Stimulated activated CD8-positive, alpha-beta memory T cell treated with anti-CD3 and anti-CD28 coated beads, Interleukin-4, amount 100 ng/mL, for 4 hours (primary cell): Measurements from ENCODE around the gene AXDND1.
"Not testable (repeated sequence)": the region's sequence is repeated elsewhere in the genome, so short reads cannot be mapped to it uniquely, and the experiment has no call there.

Experiments used
- DNase-seq, 2 donors: peaks; one replicate each; pipeline ENCODE4 v3.0.0-alpha.2; 2020; ENCODE audit warnings: low read depth in 2 of 2, low spot score in 1 of 2

The AXDND1 gene

DNA sequence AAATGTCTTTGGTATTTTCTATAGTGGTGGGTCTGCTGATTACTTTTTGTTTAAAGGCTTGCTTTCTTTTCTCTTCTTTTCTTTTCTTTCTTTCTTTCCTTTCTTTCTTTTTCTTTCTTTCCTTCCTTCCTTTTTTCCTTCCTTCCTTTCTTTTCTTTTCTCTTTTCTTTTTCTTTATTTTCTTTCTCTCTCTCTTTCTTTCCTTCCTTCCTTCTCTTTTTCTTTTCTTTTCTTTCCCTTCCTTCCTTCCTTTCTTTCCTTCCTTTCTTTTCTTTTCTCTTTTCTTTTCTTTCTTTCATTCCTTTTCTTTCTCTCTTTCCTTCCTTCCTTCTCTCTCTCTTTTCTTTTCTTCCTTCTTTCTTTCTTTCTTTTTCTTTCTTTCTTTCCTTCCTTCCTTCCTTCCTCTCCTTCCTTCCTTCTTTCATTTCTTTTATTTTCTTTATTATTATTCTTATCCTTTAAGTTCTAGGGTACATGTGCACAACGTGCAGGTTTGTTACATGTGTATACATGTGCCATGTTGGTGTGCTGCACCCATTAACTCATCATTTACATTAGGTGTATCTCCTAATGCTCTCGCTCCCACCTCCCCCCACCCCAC, 93.9 kb downstream of the AXDND1 start:
- not testable (repeated sequence) for DNase-seq

DNA sequence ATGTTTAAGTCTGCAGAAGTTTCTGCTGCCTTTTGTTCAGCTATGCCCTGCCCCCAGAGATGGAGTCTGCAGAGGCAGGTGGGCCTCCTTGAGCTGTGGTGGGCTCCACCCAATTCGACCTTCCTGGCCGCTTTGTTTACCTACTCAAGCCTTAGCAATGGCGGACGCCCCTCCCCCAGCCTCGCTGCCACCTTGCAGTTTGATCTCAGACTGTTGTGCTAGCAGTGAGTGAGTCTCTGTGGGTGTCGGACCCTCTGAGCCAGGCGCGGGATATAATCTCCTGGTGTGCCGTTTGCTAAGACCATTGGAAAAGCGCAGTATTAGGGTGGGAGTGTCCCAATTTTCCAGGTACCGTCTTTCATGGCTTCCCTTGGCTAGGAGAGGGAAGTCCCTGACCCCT, 99.9 kb downstream of the AXDND1 start:
- DNase-seq, result not testable (repeated sequence)

DNA sequence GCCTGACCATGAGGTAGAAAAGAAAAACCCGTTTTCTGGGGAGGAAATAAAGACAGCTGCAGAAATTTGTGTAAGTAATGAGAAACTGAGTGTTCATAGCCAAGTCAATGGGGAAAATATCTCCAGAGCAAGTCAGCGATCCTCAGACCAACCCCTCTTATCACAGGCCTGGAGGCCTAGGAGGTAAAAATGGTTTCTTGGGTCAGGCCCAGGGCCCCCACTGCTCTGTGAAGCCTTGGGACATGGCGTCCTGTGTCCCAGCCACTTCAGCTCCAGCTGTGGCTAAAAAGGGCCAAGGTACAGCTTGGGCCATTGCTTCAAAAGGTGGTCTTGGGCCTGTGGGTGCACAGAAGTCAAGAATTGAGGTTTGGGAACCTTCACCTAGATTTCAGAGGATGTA, 108.9 kb downstream of the AXDND1 start:
- DNase-seq, result no peak

DNA sequence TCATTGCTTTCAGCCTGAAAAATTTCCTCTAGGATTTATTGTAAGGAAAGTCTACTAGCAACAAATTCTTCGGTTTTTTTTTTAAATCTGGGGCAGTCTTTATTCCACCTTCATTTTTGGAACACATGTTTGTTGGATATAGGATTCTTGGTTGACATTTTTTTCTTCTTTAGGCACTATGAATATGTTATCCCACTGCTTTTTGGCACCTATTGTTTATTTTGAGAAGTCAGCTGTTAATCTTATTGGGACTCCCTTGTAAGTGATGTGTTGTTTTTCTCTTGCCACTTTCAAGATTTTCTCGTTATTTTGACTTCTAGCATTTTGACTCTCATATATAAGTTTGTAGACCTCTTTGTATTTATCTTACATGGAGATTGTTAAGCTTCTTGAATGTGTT, 110.7 kb downstream of the AXDND1 start:
- no peak for DNase-seq

DNA sequence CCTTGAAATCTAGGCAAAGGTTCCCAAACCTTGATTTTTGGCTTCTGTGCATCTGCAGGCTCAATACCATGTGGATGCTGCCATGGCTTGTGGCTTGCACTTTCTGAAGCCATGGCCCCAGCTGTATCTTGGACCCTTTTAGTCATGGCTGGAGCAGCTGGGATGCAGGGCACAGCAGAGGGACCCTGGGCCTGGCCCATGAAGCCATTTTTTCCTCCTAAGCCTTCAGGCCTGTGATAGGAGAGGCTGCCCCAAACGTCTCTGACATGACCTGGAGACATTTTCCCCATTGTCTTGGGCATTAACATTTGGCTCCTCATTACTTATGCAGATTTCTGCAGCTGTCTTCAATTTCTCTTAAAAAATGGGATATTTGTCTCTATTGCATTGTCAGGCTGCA, 112.6 kb downstream of the AXDND1 start:
- no peak for DNase-seq

DNA sequence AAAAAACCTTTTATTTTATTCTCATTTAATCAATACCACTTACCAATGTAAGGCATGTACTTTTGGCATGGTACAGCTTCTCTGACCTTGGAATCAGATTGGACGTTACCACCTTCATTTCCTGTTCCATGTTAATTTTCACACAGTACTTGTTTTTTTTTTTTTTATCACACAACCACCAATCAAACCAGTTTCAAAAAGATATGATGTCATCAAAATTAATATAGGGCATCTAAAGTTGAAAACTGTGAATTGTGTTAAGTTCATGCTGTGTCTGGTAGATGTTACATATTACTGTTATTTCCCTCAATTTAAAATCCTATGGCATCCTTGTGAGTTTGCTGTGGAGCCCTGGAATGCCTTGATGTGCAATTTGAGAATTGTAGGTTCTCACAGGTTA, 124.8 kb downstream of the AXDND1 start:
- DNase-seq, result no peak

DNA sequence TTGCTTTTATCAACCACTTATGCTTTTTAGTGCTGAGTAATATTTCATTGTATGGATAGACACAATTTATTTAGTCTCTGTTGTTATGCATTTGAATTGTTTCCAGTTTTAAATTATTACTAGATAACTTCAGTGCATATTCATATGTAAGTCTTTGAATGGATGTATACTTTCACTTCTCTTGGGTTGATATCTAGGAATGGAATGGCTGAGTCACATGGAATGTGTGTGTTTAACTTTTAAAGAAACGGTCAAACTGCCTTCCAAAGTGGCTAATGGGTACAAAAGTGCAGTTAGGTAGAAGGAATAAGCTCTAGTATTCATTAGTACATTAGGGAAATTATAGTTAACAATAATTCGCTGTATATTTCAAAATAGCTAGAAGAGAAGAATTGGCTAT, 127.6 kb downstream of the AXDND1 start:
- no peak for DNase-seq

DNA sequence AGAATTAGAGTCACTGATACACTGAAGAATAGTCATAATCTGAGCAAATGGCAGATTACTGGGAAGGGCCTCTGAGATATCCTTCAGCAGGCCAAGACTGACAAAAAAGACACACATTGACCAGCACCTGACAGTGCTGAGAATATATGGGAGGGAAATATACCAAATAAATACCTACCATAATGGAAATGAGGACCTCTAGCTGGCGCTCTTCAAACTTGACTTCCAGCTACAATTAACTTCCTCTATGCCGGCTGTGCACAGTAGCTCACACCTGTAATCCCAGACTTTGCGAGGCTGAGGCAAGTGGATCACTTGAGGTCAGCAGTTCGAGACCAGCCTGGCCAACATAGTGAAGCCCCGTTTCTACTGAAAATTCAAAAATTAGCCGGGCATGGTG, 140.4 kb downstream of the AXDND1 start:
- no peak for DNase-seq

DNA sequence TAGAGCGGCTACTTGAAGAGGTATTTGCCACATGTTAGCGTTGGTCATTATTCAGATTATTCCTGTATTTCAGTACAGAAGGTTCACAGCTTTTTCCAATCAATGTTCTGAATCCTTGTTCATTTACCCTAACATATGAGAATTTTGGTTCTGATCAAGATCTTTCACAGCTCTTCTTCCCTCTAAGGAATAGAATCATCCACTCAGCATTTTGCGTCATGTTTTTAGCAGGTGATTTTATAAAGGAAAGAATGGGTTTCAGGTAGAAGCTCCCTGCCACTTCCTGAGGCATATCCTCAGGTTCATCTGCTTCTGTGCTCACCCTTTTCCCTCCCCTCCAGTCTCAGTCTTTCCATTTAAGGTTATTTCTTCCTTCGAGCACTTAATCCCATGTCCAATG, 143.6 kb downstream of the AXDND1 start:
- DNase-seq, result no peak

DNA sequence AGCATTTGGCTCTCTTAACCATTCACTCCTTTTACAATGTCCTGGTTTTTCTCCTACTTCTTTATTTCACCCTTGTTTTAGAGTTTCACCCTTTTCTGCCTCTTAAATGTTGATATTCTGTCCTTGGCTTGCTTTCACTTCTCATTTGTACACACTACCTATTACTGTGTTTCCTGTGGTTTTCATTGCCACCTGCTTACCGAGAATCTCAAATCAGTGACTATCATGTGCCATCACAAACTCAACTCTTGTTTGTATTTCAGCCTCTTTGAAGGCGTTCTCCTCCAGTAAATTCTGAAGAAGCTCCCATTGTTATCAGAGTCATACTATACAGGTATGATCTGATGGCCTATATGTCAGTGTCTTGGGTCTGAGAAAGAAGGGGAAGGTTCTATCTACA, 144.3 kb downstream of the AXDND1 start:
- DNase-seq, result no peak

DNA sequence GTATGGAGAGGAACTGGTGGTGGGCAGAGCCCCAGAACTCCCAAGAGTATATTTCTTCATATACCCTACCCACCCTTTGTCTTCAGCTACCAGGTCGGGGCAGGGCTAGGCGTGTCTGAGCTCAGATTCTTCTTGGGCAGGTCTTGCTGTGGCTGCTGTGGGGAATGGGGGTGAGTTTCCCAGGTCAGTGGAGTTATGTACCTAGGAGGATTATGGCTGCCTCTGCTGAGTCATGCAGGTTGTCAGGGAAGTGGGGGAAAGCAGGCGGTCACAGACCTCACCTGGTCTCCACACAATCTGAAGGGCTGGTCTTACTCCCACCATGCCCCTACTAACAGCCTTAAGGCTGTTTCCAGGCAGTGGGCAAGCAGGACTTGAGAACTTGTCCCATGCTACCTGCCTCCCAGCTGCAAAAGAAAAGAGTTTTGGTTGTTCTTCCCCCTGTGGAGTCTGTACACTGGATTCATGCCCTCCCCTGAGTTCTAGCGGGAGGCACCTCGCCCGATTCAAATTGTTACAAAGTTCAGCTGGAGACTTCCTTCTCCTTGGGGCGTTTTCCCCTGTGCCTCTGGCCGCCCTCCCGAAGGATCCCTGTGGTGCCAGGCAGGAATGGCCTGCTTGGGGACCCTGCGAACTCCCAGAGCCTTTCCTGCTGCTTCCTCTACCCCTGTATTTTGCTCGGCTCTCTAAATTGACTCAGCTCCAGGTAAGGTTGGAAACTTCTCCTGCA, 151.4 kb downstream of the AXDND1 start:
- DNase-seq, result no peak

DNA sequence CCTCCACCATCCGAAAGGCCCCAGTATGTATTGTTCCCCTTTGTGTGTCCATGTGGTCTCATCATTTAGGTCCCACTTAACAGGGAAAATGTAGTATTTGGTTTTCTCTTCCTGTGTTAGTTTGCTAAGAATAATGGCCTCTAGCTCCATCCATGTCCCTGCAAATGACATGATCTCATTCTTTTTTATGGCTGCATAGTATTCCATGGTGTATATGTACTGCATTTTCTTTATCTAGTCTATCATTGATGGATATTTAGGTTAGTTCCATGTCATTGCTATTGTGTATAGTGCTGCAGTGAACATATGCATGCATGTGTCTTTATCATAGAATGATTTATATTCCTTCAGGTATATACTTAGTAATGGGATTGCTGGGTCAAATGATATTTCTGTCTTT, 152.8 kb downstream of the AXDND1 start:
- DNase-seq, result not testable (repeated sequence)

DNA sequence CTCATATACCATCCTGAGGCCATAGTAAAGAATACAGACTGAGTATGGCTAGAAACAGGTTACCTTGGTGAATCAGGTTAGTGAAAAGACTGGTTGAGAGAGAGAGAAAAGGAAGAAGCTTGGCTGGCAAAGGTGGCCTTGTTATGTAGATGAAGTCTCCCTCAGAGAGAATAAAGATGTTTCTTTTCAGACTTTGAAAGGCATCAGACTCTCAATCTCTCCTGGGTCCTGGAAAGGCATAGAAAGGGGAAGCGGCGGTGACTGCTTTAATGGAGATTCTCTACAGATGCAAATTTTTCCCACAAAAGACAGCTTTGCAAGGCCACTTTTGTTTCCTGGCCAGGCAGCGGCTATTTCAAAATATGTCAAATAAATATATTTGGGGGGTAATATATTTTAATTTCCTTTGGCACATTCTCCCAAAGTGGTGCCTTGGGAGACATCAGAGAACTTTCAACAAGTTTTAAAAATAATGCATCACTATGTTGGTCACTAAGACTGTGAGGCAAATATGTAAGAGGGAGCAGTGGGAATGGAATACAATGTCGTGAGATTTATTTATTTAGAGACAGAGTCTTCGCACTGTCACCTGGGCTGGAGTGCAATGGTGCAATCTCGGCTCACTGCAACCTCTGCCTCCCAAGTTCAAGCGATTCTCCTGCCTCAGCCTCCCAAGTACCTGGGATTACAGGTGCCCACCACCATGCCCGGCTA, 163.9 kb downstream of the AXDND1 start:
- no peak for DNase-seq

DNA sequence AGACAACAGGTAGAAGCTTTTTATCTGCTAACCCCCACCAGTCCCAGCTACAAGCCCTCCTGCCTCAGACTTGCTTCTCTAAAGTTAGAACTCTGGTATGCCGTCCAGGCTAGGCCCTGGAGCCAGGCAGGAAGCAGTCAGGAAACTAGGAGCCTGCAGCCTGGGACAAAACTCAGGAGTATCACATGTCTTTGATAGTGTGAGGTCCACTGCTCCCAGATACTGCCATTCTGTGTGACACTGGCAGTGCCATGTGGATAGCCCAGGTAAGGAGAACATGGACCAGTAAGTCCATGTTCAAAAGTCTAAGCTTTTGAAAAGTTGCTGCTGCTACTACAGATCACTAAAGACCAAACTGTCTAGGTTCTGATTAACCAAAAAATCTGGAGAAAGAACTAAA, 164.6 kb downstream of the AXDND1 start:
- no peak for DNase-seq

DNA sequence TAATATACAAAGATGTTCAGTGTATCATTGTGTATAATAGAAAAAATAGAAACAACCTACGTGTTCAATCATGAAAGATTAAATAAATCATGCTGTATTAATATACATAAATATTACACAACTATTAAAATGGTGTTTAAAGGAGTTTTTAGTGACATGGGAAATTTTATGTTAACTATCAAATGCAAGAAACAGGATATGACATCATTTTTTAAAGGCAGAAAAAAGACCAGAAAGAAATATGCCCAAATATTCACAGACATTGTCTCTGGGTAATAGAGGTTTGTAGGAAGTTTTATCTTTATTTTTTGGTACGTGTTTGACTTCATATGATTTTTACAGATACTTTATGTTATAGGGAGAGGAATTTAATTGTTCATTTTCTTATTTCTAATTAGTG, 176.0 kb downstream of the AXDND1 start:
- no peak for DNase-seq

DNA sequence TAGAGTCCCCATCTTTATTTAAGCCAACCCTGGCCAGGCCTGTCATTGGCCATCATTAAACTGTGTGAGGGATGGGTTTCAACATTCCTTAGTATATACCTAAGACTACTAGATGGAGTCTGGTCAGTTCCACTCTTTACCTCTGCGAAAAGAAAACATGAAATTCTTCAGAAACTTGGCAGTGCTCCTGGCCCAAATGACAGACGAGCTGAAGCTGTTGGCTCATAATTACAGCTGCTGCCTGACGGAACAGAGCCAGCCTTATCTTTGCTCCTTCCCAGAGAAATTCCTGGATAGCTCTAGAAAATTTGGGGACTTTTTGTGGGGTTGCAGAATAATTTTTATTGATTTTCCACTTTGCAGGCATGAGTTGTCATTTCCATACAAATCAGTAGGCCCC, 179.6 kb downstream of the AXDND1 start:
- no peak for DNase-seq

DNA sequence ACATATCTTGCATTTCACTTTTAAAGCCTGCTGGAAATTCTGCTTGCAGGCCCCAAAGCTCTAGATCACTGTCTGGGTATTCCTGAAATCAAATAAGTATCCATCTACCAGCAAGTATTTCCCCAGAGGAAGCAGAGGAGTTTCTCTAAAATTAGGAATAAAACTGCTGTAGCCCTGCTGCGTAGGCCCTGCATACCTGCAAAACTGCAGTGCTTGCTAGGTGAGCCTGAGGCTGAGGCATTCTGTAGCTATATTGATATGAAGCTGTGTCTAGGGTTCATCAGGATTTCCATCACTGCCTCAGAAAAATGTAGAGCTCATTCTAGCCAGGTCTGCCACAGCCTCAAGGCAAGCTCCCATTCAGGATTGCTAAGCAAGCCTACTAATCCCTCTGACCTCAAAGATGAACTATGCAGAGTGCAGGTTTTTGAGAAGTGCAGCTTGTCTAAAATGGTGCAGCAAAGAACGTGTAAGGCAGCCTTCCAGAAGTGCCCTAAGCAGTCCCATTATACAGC, 181.3 kb downstream of the AXDND1 start:
- no peak for DNase-seq

DNA sequence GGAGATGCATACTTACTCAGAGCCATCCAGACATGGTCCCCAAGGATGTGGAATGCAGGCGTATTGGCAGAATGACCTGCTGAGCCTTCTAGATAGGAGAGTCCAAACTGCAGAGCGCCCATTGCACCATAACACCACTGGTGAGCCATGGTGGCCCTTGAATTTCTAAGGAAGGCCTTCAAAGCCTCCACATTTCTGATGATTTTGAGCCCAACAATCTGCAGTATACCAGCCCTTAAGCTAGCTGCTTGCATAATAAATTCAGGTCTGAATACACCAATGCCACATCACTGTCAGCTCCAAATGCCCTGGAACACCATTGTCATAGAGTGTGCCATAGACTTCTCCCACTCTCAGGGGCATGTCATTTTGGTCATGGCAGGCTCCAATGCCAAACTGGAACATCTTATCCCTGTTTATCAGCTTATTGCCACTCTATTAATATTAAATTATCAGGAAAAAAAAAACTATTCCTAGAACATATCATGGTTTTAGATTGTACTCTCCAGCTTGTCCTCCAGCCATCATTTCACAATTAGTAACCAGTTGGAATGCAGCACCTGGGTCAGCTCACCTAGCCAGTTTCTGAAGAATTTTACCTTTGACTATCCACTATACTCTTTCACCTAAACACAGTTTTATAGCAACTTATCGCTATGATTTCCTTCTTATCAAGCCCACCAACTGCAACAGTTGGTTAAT, 183.0 kb downstream of the AXDND1 start:
- DNase-seq, result no peak

DNA sequence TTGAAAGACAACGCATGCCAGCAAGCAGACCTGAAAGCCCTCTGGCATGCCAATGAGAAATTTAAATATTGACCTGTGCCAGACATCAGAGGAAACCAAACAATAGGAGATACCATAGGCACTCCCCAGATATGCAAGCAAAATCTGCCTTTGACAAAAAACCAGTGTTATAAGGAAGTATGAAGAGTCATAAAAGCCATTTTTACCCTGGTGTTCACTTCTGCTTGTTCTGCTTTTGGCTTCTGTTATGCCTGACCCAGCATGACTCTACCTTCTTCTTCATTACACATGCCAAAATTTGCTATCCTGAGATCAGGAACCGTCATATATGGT, 183.6 kb downstream of the AXDND1 start:
- DNase-seq, result no peak

DNA sequence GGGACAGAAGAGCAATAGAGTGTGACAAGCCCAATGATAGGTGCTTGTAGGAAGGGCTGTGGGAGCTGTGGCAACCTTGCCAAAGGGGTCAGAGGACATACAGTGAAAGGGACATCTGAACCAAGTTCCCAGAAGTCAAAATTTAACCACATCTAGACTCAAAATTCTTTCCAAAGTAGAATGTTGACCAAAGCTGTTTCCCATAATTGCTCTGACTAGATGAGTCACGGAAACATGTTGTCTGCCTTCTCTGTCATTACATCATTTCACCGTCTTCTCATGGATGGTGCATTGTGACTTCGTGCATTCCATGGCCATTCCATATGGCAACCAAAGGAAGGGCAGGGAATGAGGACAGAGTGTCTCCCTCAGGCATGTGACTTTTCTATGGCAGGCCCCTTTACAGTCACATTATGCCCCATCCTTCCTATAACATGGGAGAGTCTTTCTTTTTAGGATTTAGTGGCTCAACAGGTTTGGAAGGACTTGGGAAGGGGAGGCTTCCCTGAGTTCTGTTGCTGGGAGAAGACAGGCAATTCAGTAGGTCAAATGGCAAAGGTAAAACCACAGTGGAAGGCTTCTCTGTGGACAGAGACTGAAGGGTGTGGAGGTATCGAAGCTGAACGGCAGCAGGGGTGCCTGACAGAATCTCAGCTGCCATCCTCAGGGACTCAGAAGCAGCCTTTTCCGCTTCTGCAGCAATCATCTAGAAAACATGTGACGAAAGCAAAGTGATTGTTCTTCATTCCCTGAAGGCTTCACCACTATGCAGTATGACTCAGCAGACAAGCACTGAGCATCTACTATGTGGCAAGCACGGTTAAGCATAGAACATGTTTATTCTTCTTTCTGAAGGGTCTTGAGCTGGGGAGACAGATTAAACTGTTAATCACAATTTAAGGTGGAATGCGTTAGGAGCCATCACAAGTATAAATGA, 185.2 kb downstream of the AXDND1 start:
- DNase-seq, result no peak

DNA sequence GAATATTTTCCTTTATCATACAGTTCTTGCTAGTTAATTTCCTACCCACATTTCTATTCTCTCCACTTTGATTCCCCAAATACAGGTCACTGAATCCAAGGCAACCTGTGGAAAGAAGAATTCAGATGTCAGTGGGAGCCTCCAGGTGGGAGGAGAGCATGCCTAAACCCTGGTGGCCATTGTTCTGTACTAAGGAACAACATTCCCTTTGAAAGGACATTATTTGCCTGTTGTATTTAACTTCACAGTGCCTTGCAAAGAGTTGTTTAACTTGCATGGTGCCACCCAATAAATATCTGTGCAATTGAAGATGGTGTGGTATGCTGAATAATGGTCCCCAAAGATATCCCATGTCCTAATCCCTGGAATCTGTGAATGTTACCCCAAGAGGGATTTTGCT, 188.7 kb downstream of the AXDND1 start:
- no peak for DNase-seq
